Astrocyte of the spinal cord (primary cell): ENCODE data around the gene DLG3.

ENCODE experiments used
- DNase-seq: peaks from one replicate; pipeline ENCODE4 v3.0.0; 2011; ENCODE audit warnings: low read depth, low spot score
- H3K4me3 ChIP-seq: 2 replicates; pipeline ENCODE4 v1.5.1; 2011; ENCODE audit warnings: low read depth, mild to moderate bottlenecking, low read length, moderate library complexity
- in situ Hi-C: cut with HindIII; loops from 2 replicates; pipeline ENCODE4 v1.10.0; 2017; ENCODE audit warnings: low sequenced_read_pairs
- TF ChIP-seq, protein P1 (sequence below): IDR thresholded peaks from 2 replicates; pipeline ENCODE4 v1.5.1; 2012; ENCODE audit warnings: low read depth, mild to moderate bottlenecking, low read length, inconsistent platforms

The DLG3 gene

GRCh38 chrX:70437011-70437410 is 7.6 kb upstream of the DLG3 start:
- H3K4me3 ChIP-seq, result no peak overlapping the region
- TF ChIP-seq, protein P1, sequence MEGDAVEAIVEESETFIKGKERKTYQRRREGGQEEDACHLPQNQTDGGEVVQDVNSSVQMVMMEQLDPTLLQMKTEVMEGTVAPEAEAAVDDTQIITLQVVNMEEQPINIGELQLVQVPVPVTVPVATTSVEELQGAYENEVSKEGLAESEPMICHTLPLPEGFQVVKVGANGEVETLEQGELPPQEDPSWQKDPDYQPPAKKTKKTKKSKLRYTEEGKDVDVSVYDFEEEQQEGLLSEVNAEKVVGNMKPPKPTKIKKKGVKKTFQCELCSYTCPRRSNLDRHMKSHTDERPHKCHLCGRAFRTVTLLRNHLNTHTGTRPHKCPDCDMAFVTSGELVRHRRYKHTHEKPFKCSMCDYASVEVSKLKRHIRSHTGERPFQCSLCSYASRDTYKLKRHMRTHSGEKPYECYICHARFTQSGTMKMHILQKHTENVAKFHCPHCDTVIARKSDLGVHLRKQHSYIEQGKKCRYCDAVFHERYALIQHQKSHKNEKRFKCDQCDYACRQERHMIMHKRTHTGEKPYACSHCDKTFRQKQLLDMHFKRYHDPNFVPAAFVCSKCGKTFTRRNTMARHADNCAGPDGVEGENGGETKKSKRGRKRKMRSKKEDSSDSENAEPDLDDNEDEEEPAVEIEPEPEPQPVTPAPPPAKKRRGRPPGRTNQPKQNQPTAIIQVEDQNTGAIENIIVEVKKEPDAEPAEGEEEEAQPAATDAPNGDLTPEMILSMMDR, result no peak
- no peak for DNase-seq
- in situ Hi-C loops, result no loop called here

GRCh38 chrX:70437921-70438665 is 6.5 kb upstream of the DLG3 start:
- in situ Hi-C loops, result no loop called here
- TF ChIP-seq, protein P1, result no peak
- no peak for DNase-seq
- no peak overlapping the region for H3K4me3 ChIP-seq

- peak; percentile 22 for DNase-seq
- no peak overlapping the region for H3K4me3 ChIP-seq
- TF ChIP-seq, protein P1, result no peak
- in situ Hi-C loops, result no loop called here
Measured at GRCh38 chrX:70439016-70439415, 5.6 kb upstream of the DLG3 start.

- H3K4me3 ChIP-seq, result no peak overlapping the region
- TF ChIP-seq, protein P1, result no peak
- in situ Hi-C loops, result no loop called here
- no peak for DNase-seq
Measured at GRCh38 chrX:70442224-70442623, 2.4 kb upstream of the DLG3 start.

DNA sequence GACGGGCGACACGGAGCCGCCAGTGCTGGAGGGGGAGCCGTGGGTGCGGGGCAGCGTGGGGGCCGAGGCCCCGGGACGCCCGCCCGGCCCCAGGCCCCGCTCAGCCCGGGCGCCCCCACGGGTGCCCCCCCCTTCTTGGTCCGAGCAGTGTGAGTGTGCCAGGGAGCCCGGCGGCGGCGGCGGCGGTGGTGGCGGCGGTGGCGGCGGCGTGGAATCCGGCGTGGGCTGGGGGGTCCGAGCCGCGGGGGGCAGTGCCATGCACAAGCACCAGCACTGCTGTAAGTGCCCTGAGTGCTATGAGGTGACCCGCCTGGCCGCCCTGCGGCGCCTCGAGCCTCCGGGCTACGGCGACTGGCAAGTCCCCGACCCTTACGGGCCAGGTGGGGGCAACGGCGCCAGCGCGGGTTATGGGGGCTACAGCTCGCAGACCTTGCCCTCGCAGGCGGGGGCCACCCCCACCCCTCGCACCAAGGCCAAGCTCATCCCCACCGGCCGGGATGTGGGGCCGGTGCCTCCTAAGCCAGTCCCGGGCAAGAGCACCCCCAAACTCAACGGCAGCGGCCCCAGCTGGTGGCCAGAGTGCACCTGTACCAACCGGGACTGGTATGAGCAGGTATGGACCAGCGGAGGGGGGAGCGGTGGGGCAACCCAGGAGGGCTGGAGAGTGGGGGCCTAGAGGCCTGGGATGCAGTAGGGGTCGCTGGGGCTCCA is 466 bp downstream of the DLG3 start:
- in situ Hi-C loops, result no loop called here
- DNase-seq, result no peak
- no peak overlapping the region for H3K4me3 ChIP-seq
- TF ChIP-seq, protein P1, result no peak

DNA sequence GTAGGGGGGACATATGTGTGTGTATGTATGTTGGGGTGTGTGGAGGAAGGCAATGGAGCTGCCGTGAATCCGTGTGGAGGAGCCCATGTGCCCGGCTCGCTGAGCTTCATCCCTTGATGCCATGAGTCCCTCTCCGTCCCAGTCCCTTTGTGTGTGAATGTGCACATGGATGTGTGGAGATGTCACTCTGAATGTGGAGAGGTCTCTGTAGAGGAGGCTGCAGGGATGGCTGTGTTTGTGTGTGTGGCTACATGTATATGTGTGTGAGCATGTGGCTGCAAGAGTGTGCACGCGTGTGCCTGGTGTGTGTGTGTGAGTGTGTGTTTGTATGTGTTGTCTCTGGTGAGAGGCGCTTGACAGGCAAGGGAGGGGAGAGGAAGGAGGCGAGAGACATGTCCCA is 1.3 kb downstream of the DLG3 start:
- in situ Hi-C loops, result no loop called here
- TF ChIP-seq, protein P1, result no peak

More for the DNA sequence above, 1.3 kb downstream of the DLG3 start:
- H3K4me3 ChIP-seq, result no peak overlapping the region
- no peak for DNase-seq
